Ureter (tissue), 1 donor: ENCODE results near the gene MKI67. TPM values are rescaled to one million over a fixed set of nuclear protein-coding genes. Genes with fewer than 3 reads are reported as not detected.

Experiments
- DNase-seq: peaks from one replicate; pipeline ENCODE4 v3.0.0-alpha.2; 2020; ENCODE audit warnings: low spot score
- total RNA-seq: library from RNA; stranded (reverse); gene quantifications from one replicate; pipeline ENCODE4 v1.2.4, GENCODE V29; 2023
- donor health status: DM: yes; HTN: yes; CAD: no.

MKI67 gene
- total RNA-seq, 1 donor from 2014 or later, result 2.6 TPM

DNA sequence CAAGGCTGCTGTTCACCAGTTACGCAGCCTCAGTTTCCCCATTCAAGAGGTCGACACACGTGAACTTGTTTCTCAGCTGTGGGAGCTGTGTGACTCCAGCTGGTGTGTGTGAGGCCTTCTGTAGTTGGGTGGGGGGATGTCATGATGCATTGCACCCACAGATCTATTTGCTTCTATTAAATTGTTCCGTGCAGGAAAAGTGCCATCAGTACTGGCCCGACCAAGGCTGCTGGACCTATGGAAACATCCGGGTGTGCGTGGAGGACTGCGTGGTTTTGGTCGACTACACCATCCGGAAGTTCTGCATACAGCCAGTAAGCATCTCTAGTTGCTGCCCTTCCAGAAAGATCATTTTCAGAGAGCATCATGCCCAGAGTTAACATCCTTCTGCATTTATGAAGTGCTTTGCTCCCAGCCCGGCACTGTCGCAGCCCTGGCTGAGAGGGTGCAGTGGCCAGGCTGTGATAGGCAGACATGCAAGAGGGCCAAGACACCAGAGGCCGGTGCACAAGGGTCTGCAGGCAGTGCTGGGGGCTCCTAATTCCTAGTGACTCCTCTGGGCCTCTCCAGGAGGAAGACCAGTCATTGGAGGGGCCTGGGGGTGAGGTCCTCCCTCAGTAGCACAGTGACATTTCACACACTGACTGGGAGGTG is 60.2 kb downstream of the MKI67 start:
- no peak for DNase-seq

DNA sequence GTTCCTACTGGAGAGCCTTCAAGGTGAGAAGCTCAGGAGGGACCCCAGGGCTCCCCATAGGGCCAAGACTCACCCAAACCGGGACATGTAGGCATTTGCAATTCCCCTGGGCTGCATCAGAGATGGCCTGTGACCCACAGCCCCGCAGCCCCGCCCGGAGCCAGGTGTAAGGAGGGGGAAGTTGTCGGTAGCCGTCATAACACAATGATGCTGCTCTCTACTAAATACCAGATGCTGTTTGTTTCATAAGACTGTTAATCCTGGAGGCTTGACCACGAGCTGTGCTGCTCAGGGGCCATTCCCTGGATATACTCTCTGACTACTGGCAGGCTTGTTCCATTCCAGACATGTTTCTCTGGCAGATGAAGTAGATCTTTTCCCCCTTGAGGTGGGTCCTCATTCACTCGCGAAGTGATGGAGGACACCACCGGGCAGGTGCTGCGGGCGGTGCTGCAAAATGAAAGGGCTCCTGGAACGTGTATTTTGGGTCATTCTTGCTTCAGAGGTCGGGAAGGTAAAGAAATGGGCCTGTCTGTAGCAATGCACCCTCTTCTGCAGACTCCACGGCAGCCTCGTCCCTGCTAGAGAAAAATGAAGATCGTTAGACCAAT is 61.1 kb downstream of the MKI67 start:
- no peak for DNase-seq

DNA sequence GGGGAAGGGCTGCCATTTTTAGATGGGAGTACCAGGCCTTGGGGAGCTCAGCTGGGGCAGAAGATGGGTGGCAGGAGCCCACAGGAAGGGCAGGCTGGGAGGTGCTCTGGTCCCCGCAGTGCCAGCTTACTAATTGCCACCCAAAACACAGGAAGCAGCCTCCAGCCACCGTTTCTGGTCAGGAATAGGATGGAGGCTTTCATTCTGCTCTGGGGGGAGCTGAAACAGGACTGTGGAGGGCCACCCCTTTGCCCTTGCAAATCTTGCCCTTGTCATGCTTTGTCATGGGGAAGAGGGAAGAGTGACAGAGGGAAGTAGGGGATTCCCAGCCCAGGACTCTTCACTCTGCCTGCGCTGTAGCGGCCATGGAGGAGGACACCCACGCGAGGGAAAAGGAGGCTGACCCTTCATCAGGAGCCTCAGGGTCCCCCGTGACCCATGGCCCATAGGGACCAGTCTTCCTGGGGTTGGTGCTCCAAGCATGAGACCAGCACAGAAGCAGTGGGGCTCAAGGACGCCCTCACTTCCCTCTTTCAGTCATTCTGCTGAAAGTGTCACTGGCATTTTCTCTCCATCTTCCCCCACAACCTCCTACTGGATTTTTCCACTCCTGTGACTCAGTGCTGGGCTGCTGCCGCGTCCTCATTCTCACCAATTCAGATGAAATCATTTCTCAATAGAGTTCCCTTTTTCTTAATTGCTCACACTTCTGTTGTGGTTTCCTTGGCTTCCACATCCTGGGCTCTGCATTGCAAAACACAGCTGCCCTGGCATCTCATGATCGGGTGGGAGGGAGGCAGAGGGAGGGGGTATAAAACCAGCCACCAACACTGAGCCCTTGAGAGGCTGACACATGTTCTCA is 61.9 kb downstream of the MKI67 start:
- no peak for DNase-seq

- no peak for DNase-seq
Observed at GRCh38 chr10:128063736-128064107, 62.5 kb downstream of the MKI67 start.

DNA sequence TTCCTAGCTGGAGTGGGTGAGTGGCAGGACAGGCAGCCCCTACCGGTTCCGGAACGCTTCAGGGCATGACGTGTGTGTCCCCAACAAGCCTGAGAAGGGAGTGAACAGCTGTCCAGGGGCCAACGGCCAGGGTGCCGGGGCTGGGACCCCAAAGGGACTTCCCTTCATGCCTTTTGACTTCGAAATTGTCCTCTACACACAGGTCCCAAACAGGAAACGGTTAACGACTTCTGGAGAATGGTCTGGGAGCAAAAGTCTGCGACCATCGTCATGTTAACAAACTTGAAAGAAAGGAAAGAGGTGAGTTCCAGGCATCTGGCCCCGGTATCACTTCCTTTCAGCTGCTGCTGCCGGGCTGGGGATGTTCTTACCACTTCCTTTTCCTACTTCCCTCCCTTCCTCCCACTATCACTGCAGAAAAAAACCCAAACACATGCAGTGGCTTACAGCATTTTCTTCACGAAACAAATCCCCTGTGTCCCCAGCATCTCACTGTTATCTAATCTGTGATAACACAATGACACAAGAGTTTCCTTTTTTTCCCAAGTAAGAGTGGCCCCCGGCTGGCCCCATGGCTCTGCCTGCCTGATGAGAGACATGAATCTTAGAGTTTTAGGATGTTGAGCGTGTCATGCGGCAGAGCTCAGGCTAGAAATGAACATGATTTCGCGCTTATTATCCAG is 63.2 kb downstream of the MKI67 start:
- DNase-seq, result no peak

DNA sequence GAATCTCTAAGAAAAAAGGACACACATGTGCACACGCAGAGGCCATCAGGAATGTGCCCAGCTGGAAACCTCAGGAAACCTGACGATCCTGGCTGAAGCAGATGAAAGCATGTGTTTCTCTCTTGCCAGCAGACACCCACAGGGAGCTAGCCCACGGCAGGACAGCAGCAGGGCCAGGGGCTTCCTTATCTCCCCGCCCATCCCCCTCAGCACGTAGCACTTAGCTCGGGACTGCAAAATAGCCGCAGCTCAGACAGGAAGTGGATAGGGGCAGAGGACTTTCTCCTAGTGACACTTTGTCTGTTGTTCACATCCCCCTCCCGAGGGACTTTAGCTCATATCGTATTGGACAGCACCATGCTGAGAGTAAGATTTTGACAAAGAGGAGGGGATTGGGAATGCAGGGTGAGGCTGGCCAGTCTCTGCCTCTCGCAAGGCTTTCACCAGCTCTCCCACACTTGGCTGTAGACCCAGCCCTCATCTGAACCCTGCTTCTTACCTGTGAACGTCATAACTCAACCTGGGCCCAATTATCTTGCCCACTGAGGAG is 63.8 kb downstream of the MKI67 start:
- no peak for DNase-seq

DNA sequence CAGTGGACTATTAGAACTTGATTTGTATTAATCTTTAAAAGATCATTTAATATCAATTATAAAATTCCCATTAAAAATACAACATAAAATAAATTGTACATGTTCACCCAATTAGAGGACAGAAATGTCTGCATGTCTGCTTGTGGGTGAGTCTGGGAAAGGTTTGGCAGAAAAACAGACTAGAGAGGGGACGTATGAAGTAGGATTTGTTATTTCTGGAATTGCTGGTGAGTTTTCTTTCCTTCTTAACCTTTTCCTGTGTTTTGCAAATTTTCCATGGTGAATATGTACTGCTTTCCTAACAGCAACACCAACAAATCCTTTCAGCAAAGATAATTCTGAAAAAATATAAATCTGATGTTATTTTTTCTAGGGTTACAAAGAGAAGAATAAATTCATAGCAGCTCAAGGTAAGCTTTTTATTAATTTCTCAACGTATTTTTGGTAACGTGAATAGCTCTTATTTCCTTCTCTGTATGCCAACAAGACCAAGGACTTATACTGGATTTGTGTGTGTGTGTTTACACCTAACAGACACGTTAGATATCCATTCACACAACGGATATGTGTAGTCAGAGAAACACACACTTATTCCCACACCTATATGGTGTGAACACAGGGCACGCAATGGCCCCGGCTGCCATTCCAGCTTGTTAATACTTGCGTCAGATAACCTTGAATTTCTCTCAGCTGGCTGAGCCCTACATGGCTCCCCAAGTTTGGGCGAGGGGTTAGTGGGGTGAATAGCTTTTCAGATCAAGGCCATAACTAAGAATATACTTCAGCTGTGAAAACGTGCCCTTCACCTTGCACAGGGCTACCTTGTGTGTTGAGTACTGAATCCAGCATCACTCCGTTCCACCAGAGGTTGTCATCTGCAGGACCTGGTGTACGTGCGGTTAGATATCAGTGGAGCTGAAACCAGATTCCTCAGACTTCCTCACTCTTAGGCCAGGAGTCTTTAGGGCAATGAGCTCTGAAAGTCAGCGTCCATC is 64.6 kb downstream of the MKI67 start:
- DNase-seq, result no peak

GRCh38 chr10:128060341-128061250 is 65.6 kb downstream of the MKI67 start:
- no peak for DNase-seq

- no peak for DNase-seq
Observed at GRCh38 chr10:128059982-128060293, 66.3 kb downstream of the MKI67 start.

DNA sequence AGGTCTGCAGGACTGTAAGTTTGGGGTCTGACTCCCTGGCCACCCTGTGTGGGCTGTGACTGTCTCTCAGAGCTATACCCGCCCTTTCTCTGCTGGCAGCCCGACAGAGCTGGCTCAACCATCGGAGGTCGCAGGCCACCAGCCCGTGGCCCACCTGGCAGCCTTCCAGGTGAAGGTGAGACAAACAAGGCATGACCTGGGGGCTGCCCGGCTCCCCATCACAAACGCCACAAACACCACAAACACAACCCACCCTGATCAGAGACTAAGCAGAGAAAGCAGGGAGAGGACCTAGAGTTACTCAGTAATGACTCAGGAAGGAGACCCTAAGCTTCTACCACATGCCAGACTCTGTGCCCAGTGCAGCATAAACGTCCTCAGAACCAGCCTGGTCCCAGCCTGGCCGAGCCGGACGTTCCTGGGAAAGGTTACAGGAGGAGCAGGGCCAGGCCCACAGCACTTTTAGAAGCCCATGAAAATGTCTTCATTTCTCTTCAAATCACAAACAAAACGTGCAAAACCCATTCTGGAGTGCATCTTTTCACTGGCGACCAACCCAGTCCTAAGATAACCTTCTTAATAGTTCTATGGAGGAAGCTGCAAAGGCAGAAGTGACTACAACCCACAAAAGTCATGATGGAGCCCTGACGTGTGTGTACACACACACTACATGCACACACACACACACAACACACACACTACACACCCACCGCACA is 66.8 kb downstream of the MKI67 start:
- DNase-seq, result no peak

GRCh38 chr10:128058750-128059134 is 67.5 kb downstream of the MKI67 start:
- no peak for DNase-seq

DNA sequence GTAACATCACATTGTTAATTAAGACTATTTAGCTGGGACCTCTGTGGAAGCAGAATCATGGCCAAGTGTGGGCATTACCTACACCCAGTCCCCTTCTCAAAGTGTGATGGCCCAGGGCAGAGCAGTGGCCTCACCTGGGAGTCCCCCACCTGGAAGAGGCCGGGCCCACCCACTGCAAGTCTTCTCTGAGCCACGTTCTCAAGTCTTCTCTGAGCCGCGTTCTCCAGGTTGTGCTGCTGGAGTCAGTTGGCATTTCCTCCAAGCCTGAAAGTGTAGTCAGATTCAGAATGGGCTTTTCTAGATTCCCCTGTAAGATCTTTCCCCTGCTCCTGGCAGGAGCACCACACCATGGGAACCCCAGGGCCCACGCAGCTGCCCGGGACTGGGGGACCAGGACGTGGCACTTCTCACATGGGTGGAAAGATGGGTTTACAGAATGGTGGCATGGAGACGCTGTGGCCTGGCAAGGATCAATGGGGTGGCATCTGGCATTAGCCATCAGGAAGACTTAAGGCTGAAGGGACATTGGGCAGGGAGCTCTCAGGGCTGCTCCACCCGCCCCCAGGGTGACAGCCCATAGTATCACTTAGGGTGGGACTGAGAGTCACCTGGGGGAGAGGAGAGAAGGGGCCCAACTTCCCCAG is 68.0 kb downstream of the MKI67 start:
- no peak for DNase-seq

- DNase-seq, result no peak
Observed at GRCh38 chr10:128056303-128057050, 69.7 kb downstream of the MKI67 start.

DNA sequence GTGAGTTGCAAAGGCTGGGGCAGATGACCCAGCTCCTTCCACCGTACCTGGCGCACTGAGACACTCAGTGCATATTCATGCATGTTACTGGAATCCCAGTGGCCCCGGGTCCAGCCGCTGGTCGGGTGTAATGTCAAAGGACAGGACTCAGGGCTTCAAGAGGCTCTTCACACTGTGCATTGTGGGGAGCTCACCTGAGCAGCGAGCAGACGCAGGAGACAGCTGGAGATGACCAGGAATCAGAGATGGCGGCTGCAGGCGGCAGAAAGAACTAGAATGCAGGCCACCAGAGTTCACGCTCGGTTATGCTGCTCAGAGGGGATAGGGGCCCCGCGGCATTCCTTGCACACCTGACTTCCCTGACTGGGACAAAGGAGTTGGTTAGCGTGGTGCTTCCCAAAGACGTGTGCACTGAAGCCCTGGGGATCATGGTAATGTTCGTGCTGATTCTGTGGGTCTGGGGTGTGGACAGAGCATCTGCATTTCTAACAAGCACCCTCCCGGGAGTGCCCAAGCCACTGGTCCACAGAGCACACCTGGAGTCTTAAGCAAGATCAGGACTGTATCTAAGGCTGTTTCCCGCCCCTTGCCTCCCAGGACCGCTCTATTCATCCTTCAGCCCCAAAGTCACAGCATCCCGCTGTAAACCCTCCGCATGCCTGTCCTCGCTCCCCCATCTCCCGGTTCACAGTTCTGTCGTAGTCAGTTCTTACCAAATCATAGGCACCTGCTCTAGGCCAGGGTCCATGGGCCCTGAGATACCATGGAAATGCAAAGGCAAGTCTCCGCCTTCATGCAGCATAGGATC is 71.0 kb downstream of the MKI67 start:
- DNase-seq, result no peak

DNA sequence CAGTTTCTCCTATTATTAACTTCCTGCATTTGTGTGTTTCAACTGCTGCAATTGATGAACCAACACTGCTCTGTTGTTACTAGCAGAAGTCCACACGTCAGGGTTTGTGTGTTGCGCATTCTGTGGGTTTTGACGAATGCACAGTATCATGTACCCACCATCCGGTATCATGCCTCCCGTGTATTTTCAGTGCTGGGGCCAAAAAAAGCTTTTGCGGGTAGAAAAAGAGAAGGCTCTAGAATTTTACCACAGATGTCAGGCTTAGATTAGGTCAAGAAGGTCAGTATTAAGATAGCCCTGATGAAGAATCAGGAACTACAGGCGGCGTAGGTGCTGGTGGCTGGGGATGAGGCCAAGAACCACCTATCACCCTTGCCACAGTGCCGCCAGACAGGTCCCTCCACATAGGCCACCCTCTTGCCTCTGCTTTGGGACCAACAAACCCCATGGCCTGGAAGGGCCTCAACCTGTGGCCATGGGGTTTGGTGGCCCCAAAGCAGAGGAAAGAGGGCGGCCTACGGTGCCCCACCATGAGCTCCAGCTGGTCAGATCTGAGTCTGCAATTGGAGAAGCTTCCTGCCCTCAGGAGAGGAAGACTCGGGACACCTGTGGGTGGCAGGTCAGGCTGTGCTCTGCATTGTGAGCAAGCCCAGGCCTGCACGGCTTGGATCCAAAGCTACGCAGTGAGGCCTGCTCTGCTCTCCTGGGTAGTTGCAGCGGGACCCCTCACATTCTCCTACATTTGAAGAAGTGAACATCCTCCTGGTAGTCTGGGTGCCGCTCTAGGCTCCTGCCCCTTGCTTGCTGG is 71.9 kb downstream of the MKI67 start:
- no peak for DNase-seq

GRCh38 chr10:128053356-128053755 is 72.9 kb downstream of the MKI67 start:
- DNase-seq, result no peak
